NCI-H128 (cell line): Measurements from ENCODE around the gene AGPAT3.
"Not testable (repeated sequence)": the region's sequence is repeated elsewhere in the genome, so short reads cannot be mapped to it uniquely, and the experiment has no call there.

Experiments used
- DNase-seq: peaks from one replicate; lab custom pipeline; 2025; ENCODE audit not compliant: unreplicated experiment; lab: John Stamatoyannopoulos, UW

The AGPAT3 gene, protein sequence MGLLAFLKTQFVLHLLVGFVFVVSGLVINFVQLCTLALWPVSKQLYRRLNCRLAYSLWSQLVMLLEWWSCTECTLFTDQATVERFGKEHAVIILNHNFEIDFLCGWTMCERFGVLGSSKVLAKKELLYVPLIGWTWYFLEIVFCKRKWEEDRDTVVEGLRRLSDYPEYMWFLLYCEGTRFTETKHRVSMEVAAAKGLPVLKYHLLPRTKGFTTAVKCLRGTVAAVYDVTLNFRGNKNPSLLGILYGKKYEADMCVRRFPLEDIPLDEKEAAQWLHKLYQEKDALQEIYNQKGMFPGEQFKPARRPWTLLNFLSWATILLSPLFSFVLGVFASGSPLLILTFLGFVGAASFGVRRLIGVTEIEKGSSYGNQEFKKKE

GRCh38 chr21:43864962-43865539 lies at the start of gene AGPAT3:
Gene AGPAT3, plus strand, starts transcription at chr21:43865223. Its CDS starts 94,459 bp downstream, at chr21:43959682.
- no peak for DNase-seq

DNA sequence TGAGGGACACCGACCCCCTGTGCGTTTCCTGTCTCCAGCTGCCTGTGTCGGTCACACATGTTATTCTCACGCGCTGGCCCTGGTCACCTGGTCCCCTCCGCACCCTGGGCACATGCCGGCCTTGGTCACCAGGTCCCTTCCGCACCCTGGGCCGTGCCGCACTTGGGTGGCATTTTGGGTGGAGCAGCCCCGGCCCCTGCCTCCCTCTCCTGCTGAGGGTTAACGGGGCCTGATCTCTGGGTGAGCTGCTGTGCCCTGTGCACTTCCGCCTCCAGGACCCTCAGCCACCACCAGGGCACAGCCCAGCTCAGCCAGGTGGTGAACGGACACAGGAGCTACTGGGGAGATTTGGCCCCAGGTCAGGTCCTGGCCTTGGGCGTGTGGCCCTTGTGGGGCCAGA lies 49.0 kb upstream of the AGPAT3 start:
- no peak for DNase-seq

- no peak for DNase-seq
These were observed 48.4 kb upstream of the AGPAT3 start for GRCh38 chr21:43816611-43817071.

GRCh38 chr21:43817157-43818086 lies 47.6 kb upstream of the AGPAT3 start:
- DNase-seq: no peak

DNA sequence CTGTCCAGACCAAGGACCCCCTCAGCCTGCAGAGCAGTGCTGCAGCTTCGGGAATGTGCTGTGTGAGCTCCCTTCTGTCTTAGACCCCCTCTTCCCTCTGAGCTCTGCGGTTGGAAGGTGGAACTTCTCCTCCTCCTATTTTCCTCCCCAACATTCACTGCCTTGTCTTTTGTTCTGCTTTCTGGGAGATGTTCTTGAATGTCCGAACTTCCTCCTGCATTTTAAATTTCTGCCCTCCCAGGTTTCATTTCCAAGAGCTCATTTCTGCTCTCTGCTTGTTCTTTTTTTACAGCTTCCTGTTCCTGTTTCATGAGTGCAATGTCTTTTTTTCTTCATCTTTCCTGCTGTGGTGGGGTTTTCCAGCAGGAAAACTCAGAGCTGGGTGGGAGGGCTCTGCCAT lies 46.3 kb upstream of the AGPAT3 start:
- DNase-seq: no peak

- no peak for DNase-seq
These were observed 45.3 kb upstream of the AGPAT3 start for GRCh38 chr21:43819511-43820405.

GRCh38 chr21:43820466-43820865 lies 44.6 kb upstream of the AGPAT3 start:
- DNase-seq: no peak

DNA sequence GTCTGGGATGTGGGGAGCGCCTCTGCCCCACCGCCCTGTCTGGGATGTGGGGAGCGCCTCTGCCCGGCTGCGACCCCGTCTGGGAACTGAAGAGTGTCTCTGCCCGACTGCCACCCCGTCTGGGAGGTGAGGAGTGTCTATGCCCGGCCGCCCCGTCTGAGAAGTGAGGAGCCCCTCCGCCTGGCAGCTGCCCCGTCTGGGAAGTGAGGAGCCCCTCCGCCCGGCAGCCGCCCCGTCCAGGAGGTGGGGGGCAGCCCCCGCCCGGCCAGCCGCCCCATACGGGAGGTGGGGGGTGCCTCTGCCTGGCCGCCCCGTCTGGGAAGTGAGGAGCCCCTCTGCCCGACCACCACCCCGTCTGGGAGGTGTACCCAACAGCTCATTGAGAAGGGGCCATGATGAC lies 42.9 kb upstream of the AGPAT3 start:
- DNase-seq: not testable (repeated sequence)

GRCh38 chr21:43822741-43823140 lies 42.3 kb upstream of the AGPAT3 start:
- not testable (repeated sequence) for DNase-seq

GRCh38 chr21:43824333-43825241 lies 40.4 kb upstream of the AGPAT3 start:
- no peak for DNase-seq

- DNase-seq: no peak
These were observed 39.6 kb upstream of the AGPAT3 start for GRCh38 chr21:43825242-43825935.

GRCh38 chr21:43825936-43826622 lies 38.9 kb upstream of the AGPAT3 start:
- peak; percentile 12 for DNase-seq

DNA sequence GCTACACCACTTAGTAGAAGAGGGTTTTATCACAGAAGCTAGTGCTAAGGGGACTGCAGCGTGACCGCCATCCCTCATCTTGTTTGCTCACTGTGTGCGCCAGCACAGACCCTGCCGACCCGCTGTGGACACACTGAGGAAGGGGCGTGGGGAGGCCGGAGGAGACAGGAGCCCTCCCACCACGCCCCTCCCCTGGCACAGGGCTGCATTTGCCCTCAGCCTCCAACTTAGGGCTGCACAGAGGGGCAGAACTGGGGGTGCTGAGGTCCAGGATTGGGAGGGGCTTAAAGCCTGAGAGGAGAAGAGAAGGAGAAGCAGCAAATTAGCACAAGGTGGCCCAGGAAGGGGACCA lies 38.4 kb upstream of the AGPAT3 start:
- DNase-seq: no peak

GRCh38 chr21:43827015-43827611 lies 37.9 kb upstream of the AGPAT3 start:
- no peak for DNase-seq

- DNase-seq: no peak
These were observed 35.9 kb upstream of the AGPAT3 start for GRCh38 chr21:43829161-43829560.

GRCh38 chr21:43829575-43830119 lies 35.4 kb upstream of the AGPAT3 start:
- no peak for DNase-seq

- no peak for DNase-seq
These were observed 32.9 kb upstream of the AGPAT3 start for GRCh38 chr21:43832158-43832550.

DNA sequence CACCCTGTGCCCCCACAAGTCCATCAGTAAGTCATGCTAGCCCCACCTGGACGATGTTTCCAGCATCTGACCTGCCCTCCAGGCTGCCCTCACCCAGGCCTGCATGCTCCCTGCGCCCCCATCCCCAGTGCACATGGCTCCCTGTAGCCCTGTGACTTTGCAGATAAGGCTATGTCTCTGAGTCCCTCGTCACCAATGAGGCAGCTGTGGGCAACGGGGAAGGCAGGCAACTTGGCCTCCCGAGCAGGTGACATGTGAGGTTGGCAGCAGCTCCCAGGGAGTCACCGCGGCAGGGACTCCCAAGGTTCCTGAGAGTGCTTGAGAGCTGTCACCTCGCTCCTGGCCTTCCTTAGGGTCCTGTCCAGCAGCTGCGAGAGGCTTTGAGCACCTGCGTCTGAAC lies 32.4 kb upstream of the AGPAT3 start:
- no peak for DNase-seq
